ELF-1 (cell line): ENCODE results near the gene LCE1C.

Experiments used
- DNase-seq: peaks from one replicate; pipeline ENCODE4 v3.0.0-alpha.2; 2016; ENCODE audit warnings: low read depth, low spot score

The LCE1C gene, protein sequence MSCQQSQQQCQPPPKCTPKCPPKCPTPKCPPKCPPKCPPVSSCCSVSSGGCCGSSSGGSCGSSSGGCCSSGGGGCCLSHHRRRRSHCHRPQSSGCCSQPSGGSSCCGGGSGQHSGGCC

DNA sequence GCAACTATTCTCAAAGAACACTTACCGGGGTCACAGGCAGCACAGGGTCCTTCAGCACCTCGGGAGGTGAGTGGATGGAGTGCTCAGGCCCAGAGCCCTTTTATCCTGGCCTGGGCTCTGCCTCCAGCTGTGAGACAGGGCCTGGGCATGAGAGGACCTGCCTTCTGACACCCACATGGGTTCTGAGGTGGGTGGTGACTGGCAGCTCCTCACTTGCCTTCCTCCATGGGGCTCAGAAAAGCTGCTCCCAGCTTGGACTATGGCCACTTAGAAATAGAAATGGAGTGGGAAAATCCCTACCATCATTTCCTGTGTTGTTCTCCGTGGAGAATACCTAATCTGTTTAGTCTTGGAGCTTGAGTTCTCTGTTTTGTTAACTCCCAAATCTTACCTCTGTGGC lies at the start of gene LCE1C:
TSS of gene LCE1C (minus strand) at position 76 of the 400 bp plus-strand sequence. CDS start 1,173 bp downstream, outside the sequence.
- DNase-seq: no peak

DNA sequence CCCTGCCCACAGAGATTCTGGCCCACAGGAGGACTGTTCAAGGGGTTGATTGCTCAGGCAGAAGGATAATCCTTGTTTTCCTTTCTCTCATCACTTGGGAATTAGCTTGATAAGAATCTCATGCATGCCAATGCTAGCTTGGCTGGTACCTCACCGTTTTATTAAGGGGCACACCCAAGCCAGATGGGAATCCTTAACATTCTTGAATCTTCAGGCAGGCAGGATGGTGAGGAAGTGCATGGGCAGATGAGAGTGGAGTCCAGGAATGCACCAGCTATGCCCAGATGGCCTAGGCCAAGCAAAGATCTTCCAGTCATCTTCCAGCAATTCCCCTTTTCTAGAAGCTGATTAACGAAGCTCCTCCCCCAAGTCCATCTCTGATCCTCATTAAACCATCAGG lies 49.2 kb upstream of the LCE1C start:
- DNase-seq: no peak

DNA sequence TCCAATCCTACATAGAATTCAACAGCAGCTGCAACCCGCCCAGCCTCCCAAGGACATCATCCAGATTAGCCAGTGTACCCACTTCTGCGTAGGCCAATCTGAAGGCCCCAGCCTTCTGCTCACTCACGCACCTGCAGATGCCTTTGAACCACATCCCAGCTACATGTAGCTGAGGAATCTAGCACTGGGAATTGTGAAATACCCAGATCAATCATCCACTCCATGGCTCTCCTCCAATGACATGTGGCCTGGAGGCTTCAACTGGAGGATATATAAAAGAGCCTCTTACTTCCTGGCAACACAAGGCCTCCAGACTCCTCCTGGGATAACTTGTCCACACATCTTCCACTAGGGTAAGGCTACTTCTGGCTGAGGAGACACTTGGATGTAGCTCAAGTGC lies 36.1 kb upstream of the LCE1C start, which contains the start of gene LCE6A:
TSS of gene LCE6A (plus strand) at position 301 of the 400 bp plus-strand sequence. CDS start 665 bp downstream, outside the sequence.
- DNase-seq: no peak

DNA sequence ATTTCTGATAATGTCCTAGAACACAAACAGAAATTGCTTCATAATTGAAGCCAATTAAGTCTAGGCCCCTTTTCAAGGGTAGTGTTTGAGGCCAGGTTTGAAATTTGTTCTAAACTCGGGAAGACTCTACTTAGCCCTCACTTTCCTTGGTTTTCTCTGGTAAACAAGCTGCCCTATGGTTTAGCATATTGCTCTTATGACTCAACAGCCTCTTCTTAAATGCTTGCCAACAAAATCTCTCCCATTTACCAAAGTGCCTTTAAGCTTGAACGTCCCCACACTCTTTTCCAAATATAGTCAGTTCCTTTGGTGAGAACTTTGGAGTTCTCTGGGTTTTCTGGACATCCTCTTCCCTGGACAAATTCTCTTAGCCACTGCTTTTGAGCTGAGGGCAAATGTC lies 30.4 kb upstream of the LCE1C start:
- no peak for DNase-seq

DNA sequence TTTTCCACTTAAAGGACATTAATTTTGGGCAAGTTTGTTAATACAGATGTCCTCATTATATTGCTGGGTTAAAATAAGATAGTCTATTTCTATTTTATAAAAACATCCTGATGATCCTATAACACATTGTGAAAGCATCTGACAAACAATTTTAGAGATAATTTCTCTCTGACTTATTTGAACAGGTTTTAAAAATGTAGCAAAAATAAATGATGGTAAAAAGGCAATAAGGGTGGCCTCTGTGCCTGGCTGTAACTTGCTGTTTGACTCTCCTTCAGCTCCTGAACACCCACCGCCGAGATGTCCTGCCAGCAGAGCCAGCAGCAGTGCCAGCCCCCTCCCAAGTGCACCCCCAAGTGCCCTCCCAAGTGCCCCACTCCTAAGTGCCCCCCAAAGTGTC lies 20.7 kb upstream of the LCE1C start, which contains the start of gene LCE1A:
TSS of gene LCE1A (plus strand) at position 301 of the 400 bp plus-strand sequence. CDS start at position 301, 0 bp downstream.
- no peak for DNase-seq

DNA sequence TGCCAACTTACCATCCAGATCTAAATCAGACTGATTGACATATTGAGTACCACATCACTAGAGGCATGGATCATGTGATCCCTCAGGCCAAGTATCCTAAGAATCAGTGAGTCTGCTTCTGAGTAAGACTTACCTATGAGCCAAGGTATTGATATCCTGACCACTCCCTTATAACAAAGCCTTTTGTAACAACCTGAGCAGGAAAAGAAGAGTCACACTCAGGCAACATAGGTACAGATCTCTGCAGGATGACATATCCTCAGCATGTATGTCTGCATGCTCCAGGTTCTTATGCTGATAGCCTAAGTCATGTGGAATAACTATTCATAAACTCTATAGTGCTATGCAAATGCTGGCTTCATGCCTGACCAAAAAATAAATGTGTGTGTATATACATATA lies 18.5 kb upstream of the LCE1C start:
- DNase-seq: no peak

DNA sequence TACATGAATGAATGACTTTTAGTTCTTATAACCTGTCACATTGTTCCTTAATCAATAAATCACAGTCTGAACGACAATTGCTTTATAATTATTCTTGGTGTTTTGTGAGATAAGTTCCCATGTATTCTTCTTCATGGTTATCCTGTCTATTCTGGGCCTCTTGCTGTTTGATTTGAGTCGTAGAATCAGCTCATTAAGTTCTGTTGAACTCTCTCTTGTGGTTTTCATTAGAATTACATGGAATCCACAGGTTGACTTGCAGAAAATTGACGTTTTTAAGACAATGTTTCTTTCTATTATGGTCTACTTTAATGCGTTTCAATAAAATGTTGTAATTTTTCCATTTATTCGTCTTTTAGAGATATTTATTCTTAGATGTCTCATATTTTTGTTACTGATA lies 16.8 kb upstream of the LCE1C start:
- DNase-seq: no peak

DNA sequence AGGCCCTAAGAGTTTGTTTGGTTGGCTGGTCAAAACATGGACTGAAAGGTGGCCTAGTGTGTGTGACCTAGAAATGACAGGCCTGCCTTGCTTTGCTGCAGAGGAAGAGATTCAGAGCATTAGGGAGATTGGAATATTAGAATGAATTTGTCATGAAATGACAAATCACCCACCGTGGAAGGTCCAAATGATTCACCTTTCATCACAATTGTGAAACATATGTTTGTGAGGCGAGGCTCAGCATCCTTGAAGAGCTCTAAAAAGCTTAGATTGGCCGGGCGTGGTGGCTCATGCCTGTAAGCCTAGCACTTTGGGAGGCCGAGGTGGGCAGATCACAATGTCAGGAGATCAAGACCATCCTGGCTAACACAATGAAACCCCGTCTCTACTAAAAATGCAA lies 10.9 kb upstream of the LCE1C start:
- DNase-seq: no peak

DNA sequence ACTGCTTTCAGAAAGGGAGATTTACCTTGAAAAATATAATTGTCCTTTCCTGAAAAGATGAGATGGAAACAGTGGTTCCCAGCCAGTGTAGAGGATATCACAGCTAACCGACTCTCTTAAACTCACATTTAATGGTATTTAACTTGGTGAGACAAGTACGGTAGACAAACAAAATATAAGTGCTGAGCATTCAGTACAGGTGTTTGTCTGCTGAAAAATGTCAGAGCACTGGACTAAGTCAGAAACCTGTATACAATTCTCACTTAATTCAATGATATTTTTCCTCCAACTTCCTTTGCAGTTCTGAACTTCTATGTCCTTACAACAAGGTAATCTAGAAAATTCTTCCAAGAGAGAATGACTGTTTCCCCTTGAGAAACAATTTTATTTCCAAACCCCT lies 5.2 kb upstream of the LCE1C start, which contains the start of gene LCE1B:
TSS of gene LCE1B (plus strand) at position 301 of the 400 bp plus-strand sequence. CDS start 476 bp downstream, outside the sequence.
- DNase-seq: no peak

DNA sequence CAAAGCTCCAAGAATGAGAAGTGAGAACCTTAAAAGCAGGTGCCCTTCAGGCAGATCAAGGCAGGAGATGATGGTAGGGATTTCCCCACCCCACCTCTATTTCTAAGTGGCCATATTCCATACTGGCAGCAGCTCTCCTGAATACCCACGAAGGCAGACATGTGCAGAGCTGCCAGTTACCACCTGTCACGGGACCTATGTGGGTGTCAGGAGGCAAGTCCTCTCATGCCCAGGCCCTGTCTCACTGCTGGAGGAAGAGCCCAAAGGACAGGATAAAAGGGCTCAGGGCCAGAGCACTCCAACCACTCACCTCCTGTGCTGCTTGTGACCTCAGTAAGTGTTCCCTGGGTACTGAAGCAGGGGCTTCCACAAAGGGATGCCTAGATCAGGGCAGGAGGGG lies 4.6 kb upstream of the LCE1C start:
- DNase-seq: no peak

DNA sequence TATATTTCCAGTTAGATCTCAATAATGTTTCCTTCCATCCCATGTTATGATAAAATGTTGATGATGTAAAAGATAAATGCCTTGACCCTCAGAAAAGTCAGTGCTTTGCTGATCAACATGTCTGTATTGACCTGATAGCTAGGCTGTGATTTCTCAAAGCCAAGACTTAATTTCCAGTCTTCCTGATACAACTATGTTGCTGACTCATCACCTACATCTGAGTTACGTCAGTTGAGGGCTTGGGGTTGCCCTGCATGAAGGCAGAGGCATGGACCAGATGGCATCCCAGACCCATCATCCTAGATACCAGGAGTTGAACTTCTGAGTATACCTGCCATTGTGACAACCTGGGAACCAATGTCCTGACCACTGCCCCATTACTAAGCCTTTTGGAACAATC lies 5.1 kb downstream of the LCE1C start:
- DNase-seq: no peak

DNA sequence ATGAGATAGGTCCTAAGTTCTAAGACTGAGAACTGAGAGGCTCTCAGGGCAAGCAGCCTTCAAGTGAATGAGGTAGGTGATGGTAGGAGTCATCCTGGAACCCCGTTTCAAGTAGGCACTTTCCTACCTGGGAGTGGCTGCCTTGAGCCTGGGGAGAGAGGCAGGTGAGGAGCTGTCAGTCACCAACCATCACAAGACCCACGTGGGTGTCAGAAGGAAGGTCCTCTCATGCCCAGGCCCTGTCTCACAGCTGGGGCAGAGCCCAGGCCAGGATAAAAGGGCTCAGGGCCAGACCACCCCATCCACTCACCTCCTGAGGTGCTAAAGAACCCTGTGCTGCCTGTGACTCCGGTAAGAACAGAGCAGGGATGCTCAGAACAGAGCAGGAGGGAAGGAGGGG lies 10.0 kb downstream of the LCE1C start, which contains the start of gene LCE1D:
TSS of gene LCE1D (plus strand) at position 301 of the 400 bp plus-strand sequence. CDS start 1,074 bp downstream, outside the sequence.
- no peak for DNase-seq

DNA sequence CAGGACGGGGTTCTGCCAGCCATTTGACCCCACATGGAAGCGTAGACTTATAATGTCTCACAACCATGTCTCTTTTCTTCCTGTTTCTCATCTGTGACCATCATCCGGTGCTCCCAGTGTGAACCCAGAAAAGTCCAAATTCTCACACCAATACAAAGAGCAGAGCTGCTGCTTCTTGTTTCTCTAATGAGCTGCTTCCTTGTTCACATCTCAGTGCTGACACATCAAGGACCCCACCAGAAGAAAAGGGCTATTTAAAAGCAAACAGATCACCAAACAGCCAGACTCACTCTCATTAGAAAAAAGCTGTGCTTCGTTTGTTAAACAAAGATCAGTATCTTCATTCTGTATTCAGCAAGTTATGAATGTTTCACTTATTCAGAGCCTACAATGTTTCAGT lies 10.8 kb downstream of the LCE1C start:
- DNase-seq: no peak

DNA sequence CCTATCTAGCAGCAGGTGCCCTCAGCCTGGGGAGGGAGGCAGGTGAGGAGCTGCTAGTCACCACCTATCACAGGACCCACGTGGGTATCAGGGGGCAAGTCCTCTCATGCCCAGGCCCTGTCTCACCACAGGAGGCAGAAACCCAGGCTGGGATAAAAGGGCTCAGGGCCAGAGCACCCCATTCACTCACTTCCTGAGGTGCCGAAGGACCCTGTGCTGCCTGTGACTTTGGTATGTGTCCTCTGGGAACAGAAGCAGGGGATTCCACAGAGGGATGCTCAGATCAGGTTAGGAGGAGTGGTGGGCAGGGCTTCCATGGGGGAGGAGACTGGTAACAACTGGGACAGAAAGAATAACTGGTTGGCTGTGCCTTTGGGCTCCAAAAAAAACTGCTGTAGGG lies 20.4 kb downstream of the LCE1C start, which contains the start of gene LCE1E:
TSS of gene LCE1E (plus strand) at position 181 of the 400 bp plus-strand sequence. CDS start 1,043 bp downstream, outside the sequence.
- no peak for DNase-seq

DNA sequence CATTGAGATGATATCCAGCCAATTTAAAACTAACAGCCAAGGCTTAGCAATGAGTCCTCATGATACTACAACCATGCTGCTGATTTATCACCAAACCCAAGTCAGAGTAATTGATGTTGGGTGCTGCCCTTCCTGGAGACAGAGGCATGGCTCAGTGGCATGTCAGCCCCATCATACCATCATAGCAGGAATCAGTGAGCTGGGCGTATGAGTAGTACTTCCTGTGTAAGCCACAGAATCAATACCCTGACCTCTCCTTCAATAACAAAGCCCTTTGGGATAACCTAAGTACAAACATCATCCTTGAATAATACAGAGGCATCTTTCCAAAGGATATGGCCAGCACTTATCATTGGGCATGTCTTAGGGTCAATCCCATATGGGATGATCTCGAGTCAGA lies 23.4 kb downstream of the LCE1C start:
- DNase-seq: no peak

DNA sequence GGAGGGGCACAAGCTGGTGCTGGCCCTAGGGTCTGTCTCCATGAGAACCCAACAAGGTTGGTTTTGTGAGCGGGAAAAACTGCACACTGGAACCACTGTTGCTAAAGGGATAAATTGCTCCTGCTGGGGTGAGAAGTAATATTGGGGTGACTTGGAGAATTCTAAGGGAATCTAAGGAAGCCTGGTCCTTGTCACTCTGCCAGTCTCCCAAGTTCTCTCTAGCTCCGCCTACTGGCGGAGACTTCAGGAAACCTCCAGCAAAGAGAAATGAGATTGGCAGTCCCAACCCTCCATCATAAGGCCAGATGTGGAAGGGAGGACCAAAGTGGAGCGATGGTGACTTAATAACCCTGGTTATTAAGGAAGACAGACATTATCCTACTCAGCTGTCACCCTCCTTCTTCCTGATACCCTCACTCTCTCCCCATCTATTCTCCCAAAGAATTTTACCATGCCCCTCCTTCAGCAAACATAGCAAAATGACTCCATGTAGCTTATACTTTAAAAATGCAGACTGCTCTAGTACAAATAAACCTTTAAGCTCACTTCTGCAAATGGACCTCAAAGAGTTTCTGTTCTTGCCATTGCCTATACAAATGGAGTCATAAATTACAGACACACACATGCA lies 28.8 kb downstream of the LCE1C start:
- peak; percentile 10 for DNase-seq

DNA sequence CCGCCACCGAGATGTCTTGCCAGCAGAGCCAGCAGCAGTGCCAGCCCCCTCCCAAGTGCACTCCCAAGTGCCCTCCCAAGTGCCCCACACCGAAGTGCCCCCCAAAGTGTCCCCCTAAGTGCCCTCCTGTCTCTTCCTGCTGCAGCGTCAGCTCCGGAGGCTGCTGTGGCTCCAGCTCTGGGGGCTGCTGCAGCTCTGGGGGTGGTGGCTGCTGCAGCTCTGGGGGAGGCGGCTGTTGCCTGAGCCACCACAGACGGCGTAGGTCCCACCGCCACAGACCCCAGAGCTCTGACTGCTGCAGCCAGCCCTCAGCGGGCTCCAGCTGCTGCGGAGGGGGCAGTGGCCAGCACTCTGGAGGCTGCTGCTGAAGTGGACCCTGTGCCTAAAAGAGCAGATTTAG lies 30.1 kb downstream of the LCE1C start:
- DNase-seq: no peak

DNA sequence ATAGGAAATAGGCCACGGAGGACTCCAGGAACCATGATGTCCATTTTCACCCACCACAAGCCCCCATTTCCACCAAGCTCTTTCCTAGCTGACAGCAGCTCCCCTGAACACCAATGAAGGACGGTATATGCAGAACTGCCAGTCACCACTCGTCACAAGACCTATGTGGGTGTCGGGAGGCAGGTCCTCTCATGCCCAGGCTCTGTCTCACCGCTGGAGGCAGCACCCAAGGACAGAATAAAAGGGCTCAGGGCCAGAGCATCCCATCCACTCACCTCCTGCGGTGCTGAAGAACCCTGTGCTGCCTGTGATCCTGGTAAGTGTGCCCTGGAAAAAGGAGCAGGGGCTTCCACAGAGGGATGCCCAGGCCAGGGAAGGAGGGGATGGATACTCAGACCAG lies 31.6 kb downstream of the LCE1C start, which contains the start of gene LCE1F:
TSS of gene LCE1F (plus strand) at position 266 of the 400 bp plus-strand sequence. CDS start 1,232 bp downstream, outside the sequence.
- no peak for DNase-seq

DNA sequence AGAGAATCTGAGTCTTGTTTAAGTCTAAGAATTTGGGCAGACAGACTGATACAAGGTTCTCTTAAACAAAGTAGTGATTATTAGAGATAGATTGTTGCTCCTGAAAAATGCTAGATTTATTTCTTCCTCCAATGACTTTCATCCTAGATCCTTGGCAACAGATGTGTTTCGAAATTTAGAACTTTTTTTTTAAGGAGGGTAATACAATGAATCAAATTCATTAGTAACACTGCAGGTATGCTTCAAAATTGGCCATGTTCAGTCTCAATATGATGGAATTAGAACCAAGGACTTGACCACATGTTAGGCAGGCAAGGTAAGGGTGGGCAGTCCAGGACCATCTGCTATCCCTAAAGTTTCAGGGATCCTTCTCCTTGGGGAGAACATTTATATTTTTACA lies 36.0 kb downstream of the LCE1C start:
- no peak for DNase-seq

DNA sequence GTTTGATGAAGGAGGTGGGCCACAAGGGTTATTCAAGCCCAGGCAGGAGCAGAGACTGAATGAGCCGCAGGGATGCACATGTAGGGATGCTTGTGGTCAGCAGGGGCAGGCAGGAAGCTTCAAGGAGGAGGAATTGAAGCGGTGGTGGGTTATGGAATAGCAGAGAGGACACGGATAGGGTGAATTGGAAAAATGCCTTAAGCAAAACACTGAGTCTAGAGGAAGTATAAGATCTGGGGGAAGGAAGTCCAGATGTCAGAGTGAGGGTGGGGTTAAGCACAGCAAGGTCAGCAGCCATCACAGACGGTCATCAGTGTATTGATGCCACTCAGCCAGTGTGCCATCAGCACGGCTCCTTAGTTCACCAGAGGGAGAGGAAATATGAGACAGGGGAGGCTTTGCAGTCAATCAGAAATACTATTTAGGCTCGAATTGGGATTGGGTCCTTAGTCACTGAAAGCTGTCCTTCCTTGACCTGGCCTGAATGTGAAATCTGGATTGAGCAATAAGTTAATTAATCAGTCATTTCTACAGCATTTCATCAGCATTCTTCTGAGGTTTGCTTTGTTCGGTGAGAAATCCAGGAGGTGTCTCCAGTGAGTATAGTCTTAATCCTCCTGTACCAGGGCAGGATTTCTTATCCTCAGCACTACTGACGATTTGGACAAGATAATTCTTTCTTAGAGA lies 37.5 kb downstream of the LCE1C start:
- no peak for DNase-seq

DNA sequence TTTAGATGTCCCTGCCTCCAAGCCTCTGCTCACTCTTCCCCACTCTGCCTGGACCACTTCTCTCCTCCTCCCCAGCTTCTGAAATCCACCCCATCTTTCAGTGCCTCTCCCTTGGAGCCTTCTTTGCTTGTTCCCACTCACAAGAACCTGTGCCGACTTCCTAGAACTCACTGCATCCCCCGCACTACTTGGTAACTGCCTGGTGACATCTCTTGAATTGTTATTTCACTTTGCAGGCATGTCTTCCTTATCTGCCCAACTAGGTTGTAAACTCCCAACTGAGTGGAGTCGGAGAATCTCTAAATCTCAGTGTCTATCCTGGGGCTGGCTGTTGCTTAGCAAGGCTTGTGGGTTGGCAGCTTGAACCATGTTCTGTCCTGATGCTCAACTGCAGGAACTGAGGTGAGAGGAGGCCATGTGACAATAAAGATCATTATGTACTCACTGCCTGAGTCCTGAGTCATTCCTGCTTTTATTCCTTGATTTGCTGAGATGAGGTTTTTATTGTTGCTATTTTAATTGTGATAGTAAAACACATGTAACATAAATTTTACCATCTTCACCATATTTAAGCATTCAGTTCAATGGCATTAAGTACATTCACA lies 44.7 kb downstream of the LCE1C start:
- DNase-seq: no peak
